HG02571 (cell line): Measurements from ENCODE around the gene DNAJB8.

ENCODE experiments used
- ATAC-seq: cut with Tn5 transposase; IDR thresholded peaks from one replicate; pipeline ENCODE4 v1.9.1; 2021; ENCODE audit warnings: mild to moderate bottlenecking, moderate library complexity; ENCODE audit not compliant: unreplicated experiment

DNAJB8 gene

DNA sequence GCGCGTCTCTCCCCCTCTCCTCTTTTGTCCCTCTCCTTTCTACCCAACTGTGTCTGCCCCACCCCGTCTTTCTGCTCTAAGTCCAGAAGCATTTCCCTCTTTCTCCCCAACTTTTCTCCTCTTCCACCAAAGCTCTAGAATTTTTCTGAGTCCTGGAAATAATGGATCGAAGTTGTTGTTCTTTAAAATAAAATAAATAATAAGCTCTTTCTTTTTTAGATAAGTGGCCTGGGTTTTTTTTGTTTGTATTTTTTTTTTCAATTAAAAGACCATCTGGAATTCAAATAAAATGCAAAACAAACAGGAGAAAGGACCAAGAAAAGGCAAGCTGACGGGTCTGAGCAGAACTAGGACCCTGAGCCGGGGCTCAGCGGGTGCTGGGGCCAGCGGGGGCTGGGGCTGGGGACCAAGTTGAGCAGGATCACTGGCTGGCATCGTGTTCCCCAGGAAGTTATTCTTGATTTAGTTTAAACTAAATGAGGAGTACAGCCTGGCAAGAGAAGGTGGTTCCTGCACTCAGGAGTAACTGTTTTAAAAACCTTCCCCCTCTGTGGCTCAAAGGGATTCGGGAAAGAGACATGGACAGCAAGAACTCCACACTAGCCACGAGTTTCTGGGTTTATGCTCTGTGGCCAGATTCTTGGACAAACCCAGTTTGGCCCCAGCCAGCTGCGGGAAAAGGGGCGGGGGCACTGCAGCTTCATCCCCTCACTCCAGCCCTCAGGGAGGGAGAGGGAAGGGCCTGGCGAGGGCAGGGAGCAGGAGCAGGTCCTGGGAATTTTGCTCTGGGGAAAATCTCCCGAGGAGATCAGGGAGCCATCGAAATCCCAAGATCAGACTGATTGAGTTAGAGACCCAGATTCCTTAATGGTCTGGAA is 18.0 kb upstream of the DNAJB8 start:
- no peak for ATAC-seq

DNA sequence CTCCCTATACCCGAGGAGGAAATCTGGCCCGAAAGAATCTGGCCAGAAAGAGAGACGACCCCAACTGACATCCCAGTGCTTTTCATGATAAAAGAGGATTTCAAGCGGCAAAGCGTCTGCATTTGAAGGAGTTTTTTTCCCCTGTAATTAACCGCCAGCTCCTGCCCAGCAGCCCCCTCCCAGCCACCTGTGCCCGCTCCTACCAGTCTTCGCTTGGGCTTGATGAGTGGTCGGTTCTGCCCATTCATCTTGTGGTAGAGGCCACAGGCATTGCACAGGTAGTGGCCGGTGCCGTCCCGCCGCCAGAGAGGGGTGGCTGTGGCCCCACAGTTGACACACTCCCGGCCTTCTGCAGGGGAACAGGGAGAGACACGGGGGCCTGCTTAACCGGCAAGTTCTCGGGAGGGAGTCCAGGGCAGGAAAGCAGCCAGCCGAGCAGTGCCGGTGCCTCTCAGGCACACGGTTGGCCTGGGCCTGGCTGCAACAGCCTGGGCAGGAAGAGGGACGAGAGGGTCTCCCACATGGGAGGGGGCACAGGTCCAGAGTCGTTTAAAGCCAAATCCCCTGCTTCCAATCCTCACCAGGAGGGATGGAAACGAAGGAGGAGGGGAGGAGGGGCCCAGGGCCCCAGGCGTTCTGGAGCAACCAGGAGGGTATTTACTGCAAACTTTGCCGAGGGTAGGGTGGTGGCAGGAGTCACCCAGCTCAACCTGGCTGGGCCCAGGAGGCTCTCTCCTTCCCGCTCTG is 17.1 kb upstream of the DNAJB8 start:
- no peak for ATAC-seq

- ATAC-seq: no peak
These were observed 16.3 kb upstream of the DNAJB8 start for GRCh38 chr3:128482666-128483656.

DNA sequence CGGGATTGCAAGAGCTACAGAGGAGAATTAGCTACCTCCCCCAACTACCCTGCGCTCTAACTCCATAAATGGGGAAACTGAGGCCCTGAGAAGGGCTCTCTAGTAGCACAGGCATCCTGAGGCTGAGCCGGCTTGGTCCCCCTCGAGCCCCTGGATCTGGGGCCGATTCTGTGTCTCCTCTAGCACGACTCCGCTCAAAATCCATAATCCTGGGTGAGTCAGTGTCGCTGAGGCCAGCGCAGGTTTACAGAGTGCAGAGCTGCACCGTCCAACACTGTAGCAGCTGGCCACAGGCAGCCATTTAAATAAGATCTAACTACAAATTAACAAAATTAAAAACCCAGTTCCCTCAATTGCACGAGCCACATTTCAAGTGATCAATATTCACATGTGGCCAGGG is 15.5 kb upstream of the DNAJB8 start:
- no peak for ATAC-seq

- no peak for ATAC-seq
These were observed 14.8 kb upstream of the DNAJB8 start for GRCh38 chr3:128481438-128481942.

DNA sequence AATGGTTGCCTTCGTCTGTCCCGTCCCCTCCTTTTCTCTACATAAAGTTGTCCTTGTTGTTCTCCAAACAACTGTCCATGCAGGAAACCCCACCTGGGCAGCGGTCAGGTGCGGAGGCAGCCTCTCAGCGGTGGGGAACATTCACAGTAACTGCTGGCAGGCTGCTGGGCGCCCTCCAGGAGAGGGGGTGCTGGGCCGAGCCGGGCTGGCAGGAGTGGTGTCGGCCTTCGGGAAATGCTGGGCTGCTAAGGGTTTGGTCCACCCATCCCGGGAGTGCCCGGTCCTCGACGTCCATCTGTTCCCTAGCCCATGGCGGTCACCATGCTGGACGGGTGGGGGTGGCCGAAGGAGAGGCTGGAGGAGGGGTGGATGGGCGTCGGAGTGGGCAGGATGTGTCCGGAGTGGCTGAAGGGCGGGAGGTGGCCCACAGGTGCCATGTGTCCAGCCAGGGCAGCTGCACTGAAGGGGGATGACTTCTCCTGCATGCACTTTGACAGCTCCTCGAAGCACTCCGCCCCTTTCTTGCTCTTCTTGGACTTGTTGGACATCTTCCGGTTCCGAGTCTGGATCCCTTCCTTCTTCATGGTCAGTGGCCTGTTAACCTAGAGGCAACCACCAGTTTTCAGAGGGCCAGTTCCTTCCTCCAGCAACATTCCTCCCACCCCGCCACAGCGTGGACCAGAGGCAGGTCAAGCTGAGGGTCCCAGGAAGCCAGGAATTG is 14.2 kb upstream of the DNAJB8 start:
- ATAC-seq: no peak

DNA sequence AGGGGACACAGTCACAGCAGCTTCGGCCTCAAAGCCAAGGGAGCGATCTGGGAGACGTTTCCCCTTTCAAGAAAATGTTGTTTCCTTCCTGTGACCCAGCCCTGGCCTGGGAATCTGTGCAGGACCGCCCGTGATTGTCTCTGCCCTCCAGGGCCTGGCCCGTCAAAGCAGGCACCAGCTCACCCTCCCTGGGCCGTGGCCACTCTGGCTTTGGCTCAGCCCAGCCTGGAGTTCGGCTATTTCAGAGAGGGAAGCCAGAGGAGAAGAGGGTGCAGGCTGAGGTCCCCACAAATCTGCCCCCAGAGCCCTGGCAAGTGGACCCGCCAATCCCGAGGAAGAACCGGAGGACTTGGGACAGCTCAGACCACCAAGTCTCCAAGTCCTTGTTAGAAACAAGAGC is 13.6 kb upstream of the DNAJB8 start:
- ATAC-seq: no peak

- ATAC-seq: no peak
These were observed 12.9 kb upstream of the DNAJB8 start for GRCh38 chr3:128479558-128480086.

GRCh38 chr3:128478576-128479506 is 12.2 kb upstream of the DNAJB8 start:
- ATAC-seq: no peak

DNA sequence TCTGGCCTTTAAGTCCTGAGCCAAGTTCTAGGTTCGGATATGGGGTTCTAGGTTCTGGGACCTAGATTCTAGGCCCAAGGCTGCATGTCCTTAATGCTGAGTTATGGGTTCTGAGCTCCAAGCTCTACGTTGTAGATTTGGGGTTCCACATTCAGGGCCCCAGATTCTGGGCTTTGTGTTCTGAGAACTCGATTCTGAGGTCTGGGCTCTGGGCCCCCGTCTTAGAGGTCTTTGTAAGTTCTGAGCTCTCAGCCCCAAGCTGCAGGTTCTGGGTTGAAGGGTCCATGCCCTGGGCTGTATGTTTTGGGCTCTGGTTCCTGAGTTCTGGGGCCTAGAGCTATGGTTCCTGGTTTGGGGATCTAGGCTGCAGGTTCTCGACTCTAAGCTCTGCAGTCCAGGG is 10.0 kb upstream of the DNAJB8 start:
- no peak for ATAC-seq

GRCh38 chr3:128475355-128475754 is 8.7 kb upstream of the DNAJB8 start:
- ATAC-seq: no peak

DNA sequence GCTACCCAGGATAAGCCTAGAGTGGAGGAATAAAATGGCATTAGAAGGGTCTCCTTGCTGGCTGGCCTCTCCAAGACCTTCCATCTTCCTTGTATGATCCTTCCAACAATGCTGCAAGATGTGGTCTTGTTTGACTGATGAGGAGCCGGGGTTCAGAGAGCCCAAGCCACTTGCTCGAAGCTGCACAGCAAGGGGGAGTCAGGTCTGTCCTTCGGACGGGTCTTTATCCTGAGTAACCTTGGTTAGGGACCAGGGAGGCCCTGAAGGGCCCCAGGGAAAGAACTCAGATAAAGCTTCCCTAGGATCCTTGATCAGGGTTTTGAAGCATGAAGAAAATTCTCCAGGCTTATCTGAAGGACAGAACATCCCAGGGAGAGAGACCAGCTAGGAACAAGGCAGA is 7.0 kb upstream of the DNAJB8 start:
- no peak for ATAC-seq

DNA sequence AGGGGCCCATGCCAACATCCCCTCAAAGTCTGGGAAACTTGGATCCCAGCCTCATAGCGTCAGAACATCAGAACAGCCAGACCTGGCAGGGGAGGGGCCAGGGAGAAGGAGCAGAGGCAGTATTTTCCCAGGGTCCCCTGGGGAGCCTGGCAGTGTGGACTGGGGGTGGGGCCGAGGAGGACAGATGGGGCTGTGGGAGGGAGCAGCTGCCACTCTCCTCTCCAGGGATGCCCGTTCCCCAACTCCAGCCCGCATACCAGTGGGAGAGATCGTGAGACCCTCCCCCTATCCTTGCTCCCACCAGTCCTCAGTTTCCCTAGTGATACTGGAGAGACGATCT is 6.5 kb upstream of the DNAJB8 start:
- ATAC-seq: no peak

GRCh38 chr3:128472449-128473179 is 5.9 kb upstream of the DNAJB8 start:
- ATAC-seq: no peak

DNA sequence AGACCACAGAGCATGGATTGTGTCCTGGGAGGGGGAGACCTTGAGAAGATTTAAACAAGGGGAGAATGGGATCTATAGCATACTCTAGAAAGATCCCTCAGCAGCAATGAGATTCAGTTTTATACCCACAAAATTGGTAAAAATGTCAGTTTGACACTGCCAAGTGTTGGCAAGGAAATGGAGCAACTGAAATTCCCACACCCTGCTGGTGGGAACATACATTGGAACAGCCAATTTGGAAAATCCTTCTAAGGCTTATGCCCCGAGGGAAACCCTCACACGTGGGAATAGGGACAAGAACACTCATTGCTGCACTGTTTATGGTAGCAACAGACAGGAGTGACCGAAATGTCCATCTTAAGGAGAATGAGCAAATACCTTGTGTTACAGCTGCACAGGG is 5.0 kb upstream of the DNAJB8 start:
- ATAC-seq: no peak

GRCh38 chr3:128471110-128471509 is 4.4 kb upstream of the DNAJB8 start:
- no peak for ATAC-seq

- ATAC-seq: no peak
These were observed 3.6 kb upstream of the DNAJB8 start for GRCh38 chr3:128470134-128470899.

- no peak for ATAC-seq
These were observed 2.9 kb upstream of the DNAJB8 start for GRCh38 chr3:128469556-128469955.
